HG02588 (cell line): Measurements from ENCODE around the gene PSMD14.
"Not testable (repeated sequence)": the region's sequence is repeated elsewhere in the genome, so short reads cannot be mapped to it uniquely, and the experiment has no call there.

ENCODE experiments used
- ATAC-seq: cut with Tn5 transposase; IDR thresholded peaks from one replicate; pipeline ENCODE4 v1.9.1; 2021; ENCODE audit warnings: mild to moderate bottlenecking, moderate library complexity; ENCODE audit not compliant: unreplicated experiment

Gene PSMD14

GRCh38 chr2:161335626-161336025, 27.4 kb downstream of the PSMD14 start:
- no peak for ATAC-seq

GRCh38 chr2:161337247-161337646, 29.0 kb downstream of the PSMD14 start:
- no peak for ATAC-seq

GRCh38 chr2:161339532-161339931, 31.3 kb downstream of the PSMD14 start:
- not testable (repeated sequence) for ATAC-seq

- not testable (repeated sequence) for ATAC-seq
These were observed 32.7 kb downstream of the PSMD14 start for GRCh38 chr2:161340930-161341413.

GRCh38 chr2:161343235-161343634, 35.0 kb downstream of the PSMD14 start:
- no peak for ATAC-seq

GRCh38 chr2:161344692-161345091, 36.5 kb downstream of the PSMD14 start:
- ATAC-seq: no peak

GRCh38 chr2:161351678-161352077, 43.5 kb downstream of the PSMD14 start:
- no peak for ATAC-seq

GRCh38 chr2:161352719-161353118, 44.5 kb downstream of the PSMD14 start:
- no peak for ATAC-seq

- no peak for ATAC-seq
These were observed 45.3 kb downstream of the PSMD14 start for GRCh38 chr2:161353543-161353942.

GRCh38 chr2:161354106-161354505, 45.9 kb downstream of the PSMD14 start:
- no peak for ATAC-seq

GRCh38 chr2:161355106-161355505, 46.9 kb downstream of the PSMD14 start:
- no peak for ATAC-seq

- no peak for ATAC-seq
These were observed 47.8 kb downstream of the PSMD14 start for GRCh38 chr2:161355983-161356382.

- ATAC-seq: no peak
These were observed 48.9 kb downstream of the PSMD14 start for GRCh38 chr2:161357097-161357496.

- no peak for ATAC-seq
These were observed 50.6 kb downstream of the PSMD14 start for GRCh38 chr2:161358838-161359237.

- not testable (repeated sequence) for ATAC-seq
These were observed 52.0 kb downstream of the PSMD14 start for GRCh38 chr2:161360095-161360654.

GRCh38 chr2:161362568-161363166, 54.4 kb downstream of the PSMD14 start:
- no peak for ATAC-seq

GRCh38 chr2:161367675-161368074, 59.5 kb downstream of the PSMD14 start:
- ATAC-seq: no peak

- ATAC-seq: no peak
These were observed 61.1 kb downstream of the PSMD14 start for GRCh38 chr2:161369311-161369710.

GRCh38 chr2:161370981-161371380, 62.8 kb downstream of the PSMD14 start:
- ATAC-seq: no peak

GRCh38 chr2:161371869-161372268, 63.6 kb downstream of the PSMD14 start:
- no peak for ATAC-seq

- ATAC-seq: no peak
These were observed 65.7 kb downstream of the PSMD14 start for GRCh38 chr2:161373942-161374341.

GRCh38 chr2:161374446-161374845, 66.2 kb downstream of the PSMD14 start:
- ATAC-seq: no peak

GRCh38 chr2:161379740-161380139, 71.5 kb downstream of the PSMD14 start:
- ATAC-seq: no peak
